CD4-positive, alpha-beta T cell treated with Interleukin-6 for 4 hours (primary cell): Measurements from ENCODE around the gene SLC16A14.

Experiments
- DNase-seq: peaks from one replicate; pipeline ENCODE4 v3.0.0-alpha.2; 2020; ENCODE audit warnings: mixed read lengths

SLC16A14 gene

GRCh38 chr2:230023313-230023712 is 45.4 kb downstream of the SLC16A14 start:
- DNase-seq: no peak

DNA sequence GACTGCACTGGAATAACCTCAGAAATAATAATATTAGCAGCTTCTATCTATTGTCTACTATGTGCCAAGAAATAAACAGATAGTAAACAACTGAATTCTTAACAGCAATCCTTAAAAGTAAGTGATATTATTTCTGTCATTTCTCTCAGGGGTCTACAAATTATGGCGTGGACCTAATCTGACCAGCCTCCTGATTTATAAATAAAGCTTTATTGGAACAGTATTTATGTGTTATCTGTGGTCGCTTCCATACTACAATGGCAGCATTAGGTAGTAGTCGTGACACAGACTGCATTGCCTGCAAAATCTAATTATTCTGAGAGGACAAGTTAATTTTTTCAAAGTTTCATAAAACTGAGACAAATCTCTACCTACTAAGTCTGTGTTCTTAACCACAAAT is 49.0 kb downstream of the SLC16A14 start:
- DNase-seq: no peak

- DNase-seq: no peak
Observed at GRCh38 chr2:230018153-230018552, 50.6 kb downstream of the SLC16A14 start.

GRCh38 chr2:230016844-230017243 is 51.9 kb downstream of the SLC16A14 start:
- DNase-seq: no peak

DNA sequence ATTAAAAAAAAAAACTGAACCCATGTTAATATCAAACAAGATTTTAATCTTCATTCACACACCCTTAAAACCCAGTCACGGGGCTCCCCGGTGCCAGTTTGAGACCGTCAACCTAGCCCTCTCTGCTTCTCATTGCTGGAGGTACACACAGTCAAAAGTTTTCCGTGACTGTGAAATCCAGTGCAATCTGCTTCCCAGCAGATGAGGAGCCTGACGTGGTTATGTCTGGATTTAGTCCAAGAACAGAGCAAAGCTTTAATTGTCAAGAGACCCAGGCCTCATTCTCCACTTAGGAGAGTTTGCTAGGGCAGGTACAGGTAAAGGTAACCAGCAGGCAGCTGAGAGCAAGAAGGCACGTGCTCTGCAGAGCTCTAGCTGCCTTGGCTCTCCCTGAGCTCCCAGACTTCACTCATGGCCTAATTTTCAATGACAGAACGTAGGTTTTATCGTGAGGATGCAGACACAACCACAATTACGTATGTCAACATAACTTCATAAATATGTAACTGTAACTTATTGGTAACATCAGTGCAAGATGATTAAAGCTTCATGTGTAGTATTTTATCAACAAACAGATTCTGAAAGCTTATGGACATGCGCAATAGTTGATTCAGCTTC is 56.3 kb downstream of the SLC16A14 start:
- DNase-seq: no peak

GRCh38 chr2:230011617-230012016 is 57.1 kb downstream of the SLC16A14 start:
- no peak for DNase-seq

DNA sequence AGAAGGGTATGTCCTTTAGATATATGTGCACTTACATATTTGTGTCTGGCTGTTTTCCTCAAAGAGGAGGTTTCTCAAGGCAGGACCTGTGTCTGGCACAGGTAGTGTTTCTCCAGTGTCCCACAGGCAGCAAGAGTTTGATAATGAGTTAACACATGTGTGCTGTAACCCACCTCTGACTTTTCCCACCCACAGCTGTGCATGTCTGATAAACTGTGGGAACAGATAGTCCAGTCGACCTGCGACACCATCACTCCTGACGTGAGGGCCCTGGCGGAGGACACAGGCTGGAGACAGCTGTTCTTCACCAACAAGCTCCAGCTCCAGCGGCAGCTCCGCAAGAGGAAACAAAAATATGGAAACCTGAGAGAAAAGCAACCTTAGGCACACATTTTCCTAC is 58.2 kb downstream of the SLC16A14 start:
- no peak for DNase-seq

DNA sequence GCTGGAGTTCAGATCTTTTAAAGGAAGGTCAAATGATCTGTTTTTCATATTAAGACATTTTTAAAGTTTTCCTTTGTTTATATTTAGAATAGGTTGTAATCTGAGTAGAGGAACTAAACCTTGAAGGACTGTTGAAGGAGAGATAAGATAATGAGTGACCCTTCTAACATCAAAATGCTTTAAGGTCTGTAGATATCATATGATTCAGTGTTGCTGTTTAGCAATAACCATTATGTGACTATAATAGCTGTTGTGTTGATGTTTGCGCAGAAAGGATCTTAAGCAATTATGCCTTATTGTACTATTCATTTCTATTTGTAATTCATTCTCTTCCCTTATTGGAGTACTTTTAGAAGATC is 60.0 kb downstream of the SLC16A14 start:
- no peak for DNase-seq

DNA sequence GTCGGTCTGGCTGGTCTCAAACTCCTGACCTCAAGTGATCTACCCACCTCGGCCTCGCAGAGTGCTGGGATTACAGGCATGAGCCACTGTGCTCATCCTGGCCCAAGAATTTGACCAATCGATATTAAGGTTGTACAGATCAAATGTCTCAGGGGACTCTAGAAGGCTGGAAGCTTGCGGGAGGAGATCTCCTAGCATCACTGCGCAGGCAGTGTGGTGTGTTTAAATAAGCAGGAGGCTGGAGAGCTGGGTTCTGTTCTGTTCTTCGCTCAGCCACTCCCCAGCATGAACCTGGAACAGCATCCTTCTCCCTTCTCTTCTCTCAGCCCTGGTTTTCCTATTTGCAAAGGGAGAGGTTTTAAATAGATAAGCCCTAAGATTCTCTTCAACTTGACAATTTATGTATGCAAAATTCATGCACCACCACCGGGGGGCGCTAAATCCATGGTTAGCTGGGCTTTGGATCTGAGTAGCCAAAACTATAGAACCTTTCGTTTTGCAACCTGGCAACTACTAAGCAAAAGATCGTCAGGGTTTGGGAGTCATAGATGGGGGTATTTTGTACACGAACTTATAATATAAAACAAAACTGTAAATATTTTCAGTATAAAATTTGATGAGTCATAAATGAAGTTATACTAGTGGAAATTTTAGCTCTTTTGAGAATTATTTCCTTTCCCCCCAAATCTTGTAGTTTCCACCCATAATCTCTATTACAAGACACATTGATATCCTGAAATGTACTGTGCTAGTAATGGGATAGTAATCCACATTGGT is 60.6 kb downstream of the SLC16A14 start:
- DNase-seq: peak; percentile 85

GRCh38 chr2:230000118-230000841 is 68.4 kb downstream of the SLC16A14 start:
- DNase-seq: no peak

- no peak for DNase-seq
Observed at GRCh38 chr2:229997565-229997964, 71.2 kb downstream of the SLC16A14 start.

DNA sequence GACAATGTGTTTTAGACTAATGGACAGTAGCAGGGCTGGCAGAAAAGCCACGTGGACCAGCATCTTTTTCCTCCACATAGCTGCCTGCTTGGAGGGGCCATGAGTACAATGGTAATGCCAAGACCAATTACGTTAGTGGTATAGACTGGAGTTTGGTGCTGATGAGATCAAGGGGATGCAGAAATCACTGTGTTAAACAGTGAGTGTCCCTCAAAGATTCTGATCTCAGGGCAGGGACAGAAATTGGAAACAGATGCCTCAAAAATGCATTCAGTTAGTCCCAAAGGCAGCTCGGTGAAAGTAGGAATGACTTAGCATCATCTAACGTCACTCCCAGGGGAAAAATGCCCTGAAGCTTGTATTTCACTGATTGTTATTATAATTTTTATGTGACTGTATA is 72.4 kb downstream of the SLC16A14 start:
- no peak for DNase-seq

DNA sequence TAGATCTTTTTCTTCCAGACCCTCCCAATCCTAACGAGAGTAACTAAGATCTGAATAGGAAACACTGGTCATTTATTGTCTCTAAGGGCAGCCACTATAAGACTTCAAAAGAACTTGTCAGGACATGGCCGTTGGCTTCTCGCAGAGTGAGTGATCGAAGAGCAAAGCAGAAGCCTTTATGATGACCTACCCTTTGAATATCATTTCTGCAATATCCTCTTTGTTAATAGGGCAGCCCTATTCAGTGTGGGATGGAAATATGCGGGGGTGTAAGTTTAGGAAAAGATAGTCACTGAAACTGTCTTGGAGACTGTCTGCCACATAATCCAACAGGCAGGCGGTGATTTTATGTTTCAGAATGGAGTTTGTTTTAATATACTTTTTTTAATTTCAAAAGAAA is 75.5 kb downstream of the SLC16A14 start:
- DNase-seq: no peak
